Choroid plexus epithelial cell (primary cell): ENCODE measurements around the gene MSTO1.

ENCODE experiments used
- DNase-seq: peaks from one replicate; pipeline ENCODE4 v3.0.0-alpha.2; 2010; ENCODE audit warnings: low read depth
- H3K4me3 ChIP-seq: 2 replicates; pipeline ENCODE4 v1.5.1; 2011; ENCODE audit warnings: low read depth, mild to moderate bottlenecking, control low read depth, low read length, moderate library complexity
- TF ChIP-seq, protein P1 (sequence below): conservative IDR thresholded peaks from 2 replicates; pipeline ENCODE4 v1.5.1; 2011; ENCODE audit warnings: low read depth, mild to moderate bottlenecking, control low read depth, inconsistent platforms, low read length, moderate library complexity

Gene MSTO1

GRCh38 chr1:155645648-155646047 lies 35.6 kb downstream of the MSTO1 start:
- TF ChIP-seq, protein P1, sequence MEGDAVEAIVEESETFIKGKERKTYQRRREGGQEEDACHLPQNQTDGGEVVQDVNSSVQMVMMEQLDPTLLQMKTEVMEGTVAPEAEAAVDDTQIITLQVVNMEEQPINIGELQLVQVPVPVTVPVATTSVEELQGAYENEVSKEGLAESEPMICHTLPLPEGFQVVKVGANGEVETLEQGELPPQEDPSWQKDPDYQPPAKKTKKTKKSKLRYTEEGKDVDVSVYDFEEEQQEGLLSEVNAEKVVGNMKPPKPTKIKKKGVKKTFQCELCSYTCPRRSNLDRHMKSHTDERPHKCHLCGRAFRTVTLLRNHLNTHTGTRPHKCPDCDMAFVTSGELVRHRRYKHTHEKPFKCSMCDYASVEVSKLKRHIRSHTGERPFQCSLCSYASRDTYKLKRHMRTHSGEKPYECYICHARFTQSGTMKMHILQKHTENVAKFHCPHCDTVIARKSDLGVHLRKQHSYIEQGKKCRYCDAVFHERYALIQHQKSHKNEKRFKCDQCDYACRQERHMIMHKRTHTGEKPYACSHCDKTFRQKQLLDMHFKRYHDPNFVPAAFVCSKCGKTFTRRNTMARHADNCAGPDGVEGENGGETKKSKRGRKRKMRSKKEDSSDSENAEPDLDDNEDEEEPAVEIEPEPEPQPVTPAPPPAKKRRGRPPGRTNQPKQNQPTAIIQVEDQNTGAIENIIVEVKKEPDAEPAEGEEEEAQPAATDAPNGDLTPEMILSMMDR, result no peak
- peak; percentile 40 for DNase-seq
- no peak overlapping the region for H3K4me3 ChIP-seq

DNA sequence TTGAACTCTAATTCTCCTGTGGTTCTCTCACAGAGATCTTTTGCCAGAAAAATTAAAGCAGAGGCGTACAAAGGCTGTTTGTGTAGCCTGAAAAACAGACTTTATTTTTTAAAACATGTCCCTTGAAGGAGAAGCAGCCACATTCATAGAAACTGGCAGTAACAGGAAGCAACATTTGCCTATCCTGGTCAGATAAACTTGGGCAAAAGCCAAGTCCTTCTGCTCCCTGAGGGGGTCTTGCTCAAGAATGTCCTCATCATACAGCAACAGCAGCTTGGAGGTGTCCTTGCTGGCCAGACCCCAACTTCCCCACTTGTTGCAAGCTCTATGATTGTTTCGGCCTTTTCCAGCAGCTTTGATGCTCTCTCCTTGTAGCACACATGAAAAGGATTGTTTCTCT lies 36.3 kb downstream of the MSTO1 start:
- no peak overlapping the region for H3K4me3 ChIP-seq
- TF ChIP-seq, protein P1, result no peak
- DNase-seq, result peak; percentile 65

DNA sequence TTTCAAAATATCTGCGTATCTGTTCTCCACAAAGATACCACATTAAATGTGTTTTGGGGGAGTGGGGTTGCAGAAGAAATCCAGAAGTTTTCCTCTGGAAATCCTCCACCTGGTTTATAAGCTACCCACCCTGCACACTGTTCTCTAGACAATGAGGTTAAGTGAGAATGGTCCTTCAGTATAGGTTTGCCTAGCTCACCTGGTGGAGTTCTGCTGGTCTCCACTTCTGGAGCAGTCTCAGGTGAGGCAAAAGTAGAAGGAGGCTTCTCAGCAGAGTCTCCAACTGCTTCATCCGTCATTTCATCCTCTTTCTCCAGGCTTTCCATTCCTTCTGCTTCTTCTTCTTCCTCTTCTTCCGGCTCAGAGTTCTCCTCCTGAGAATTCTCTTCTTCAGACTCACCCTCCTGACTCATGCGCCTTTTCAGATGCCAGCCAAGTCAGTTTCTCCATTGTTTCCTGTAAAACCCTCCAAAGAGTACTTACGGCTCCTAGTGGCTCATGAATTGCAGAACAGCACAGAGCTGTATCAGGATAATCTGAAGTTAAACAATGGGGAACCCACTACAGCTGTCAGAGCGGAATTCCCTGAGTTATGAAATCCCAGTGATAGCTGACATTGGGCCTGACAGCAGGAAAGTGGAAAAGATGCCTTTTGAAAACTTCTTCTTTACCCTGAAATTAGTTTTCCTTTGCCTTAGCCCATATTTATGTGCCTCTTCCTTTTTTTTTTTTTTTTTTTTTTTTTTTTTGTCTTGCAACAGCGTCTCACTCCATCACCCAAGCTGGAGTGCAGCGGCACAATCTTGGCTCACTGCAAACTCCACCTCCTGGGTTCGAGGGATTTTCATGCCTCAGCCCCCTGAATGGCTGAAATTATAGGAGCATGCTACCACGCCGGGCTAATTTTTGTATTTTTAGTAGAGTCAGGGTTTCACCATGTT lies 38.5 kb downstream of the MSTO1 start:
- peak; percentile 92 for DNase-seq
- peak overlapping the region; percentile 9 for H3K4me3 ChIP-seq
- TF ChIP-seq, protein P1, result peak; percentile 70

- DNase-seq, result no peak
- H3K4me3 ChIP-seq, result no peak overlapping the region
- TF ChIP-seq, protein P1, result no peak
These were observed 39.7 kb downstream of the MSTO1 start for GRCh38 chr1:155649676-155650075.

DNA sequence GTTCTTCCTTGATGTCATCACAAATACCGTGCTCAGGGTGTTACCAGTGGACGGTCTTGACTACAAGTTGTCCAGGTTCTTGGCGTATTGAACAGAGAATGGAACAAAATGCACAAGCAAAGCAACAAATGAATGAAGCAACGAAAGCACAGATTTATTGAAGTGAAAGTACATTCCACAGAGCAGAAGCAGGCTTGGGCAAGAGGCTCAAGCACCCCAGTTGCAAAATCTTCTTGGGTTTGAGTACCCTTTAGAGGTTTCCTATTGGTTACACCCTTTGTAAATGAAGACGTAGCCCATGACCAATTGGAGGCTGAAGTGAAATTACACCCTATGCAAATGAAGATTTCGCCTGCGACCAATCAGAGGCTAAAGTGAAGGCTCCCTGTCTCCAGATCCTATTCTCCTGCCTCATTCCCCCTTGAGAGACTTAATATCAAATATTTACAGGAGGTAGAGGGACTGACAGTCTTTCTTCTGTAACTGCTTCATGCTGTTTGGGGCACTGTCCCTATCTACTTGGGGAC lies 40.3 kb downstream of the MSTO1 start:
- TF ChIP-seq, protein P1, result no peak
- peak; percentile 12 for DNase-seq
- H3K4me3 ChIP-seq, result no peak overlapping the region

GRCh38 chr1:155651861-155652661 lies 42.0 kb downstream of the MSTO1 start:
- DNase-seq, result no peak
- TF ChIP-seq, protein P1, result no peak
- no peak overlapping the region for H3K4me3 ChIP-seq
